ENCODE results near the gene PODXL2. TPM values are rescaled to one million over a fixed set of nuclear protein-coding genes. Genes with fewer than 3 reads are reported as not detected.

PODXL2 gene
- total and polyA plus RNA-seq, 2 donors (not counting 1 experiment from before 2014, with no cell fraction given) = 3.1 to 4.0 TPM

- Mint-ChIP-seq H3K27ac (no peak overlapping the region), H3K27me3 (no peaks in the 10 kb centered on the region), H3K4me3 (no peak overlapping the region), H3K4me1 (peaks cover 6% of the 10 kb centered on the region), H3K9me3 (ENCODE audit: insufficient read depth) (no peaks in the 10 kb centered on the region)
- Histone ChIP-seq H3K4me2 (replicated peaks; ENCODE audit: low read depth, low read length, poor library complexity, severe bottlenecking) (no peak overlapping the region), H3K27ac (ENCODE audit: low read length in 2 of 2) (no peak overlapping the region), H3K4me3 (ENCODE audit: control extremely low read depth in 1 of 5, extremely low read depth in 1 of 5, insufficient read depth in 1 of 5, low read depth in 2 of 5, low read length in 4 of 5) (no peak overlapping the region), H3K9me3 (ENCODE audit: control extremely low read depth in 1 of 3, control insufficient read depth in 2 of 3, insufficient read depth in 1 of 3, low read length in 2 of 3) (no peaks in the 10 kb centered on the region), H3K27me3 (replicated peaks in 1 of 4; ENCODE audit: control extremely low read depth in 1 of 4, control insufficient read depth in 3 of 4, insufficient read depth in 4 of 4, low read length in 3 of 4) (no peaks in the 10 kb centered on the region), H2AFZ (ENCODE audit: insufficient read depth, low read depth, low read length, poor library complexity, severe bottlenecking) (no peak overlapping the region), H3K9ac (ENCODE audit: low read length) (no peak overlapping the region), H3K4me1 (ENCODE audit: control insufficient read depth in 2 of 2, insufficient read depth in 2 of 2, low read length in 2 of 2) (no peaks in the 10 kb centered on the region), H4K20me1 (ENCODE audit: control insufficient read depth, insufficient read depth, low read length, poor library complexity, severe bottlenecking) (no peaks in the 10 kb centered on the region), H3K79me2 (ENCODE audit: control insufficient read depth, insufficient read depth, low read length) (no peaks in the 10 kb centered on the region), H3K36me3 (replicated peaks in 1 of 2; ENCODE audit: control extremely low read depth in 1 of 2, control insufficient read depth in 1 of 2, extremely low read depth in 1 of 2, insufficient read depth in 2 of 2, low read length in 1 of 2) (peaks cover 0 to 77% of the 10 kb centered on the region in 2 experiments)
- no peak for TF ChIP-seq CTCF (IDR thresholded peaks at IDR 0.05)
- no peak for TF ChIP-seq EZH2 (IDR thresholded peaks at IDR 0.05; ENCODE audit: borderline replicate concordance, insufficient read depth, low read depth, low read length, poor library complexity, severe bottlenecking)
- 92% methylated on average over 3 of the region's 4 CpGs for WGBS (ENCODE audit: insufficient coverage)
- intact Hi-C loops (cut with micrococcal nuclease) = no loop called here
- ChIA-PET CTCF (no interaction called here), POLR2A (no interaction called here)
- DNase-seq (no peak), ATAC-seq (ENCODE audit: low read depth) (no peak)
These were observed 13.9 kb upstream of the PODXL2 start for GRCh38 chr3:127614928-127615589.

- H3K27ac ChIP-seq (ENCODE audit: low read length in 2 of 2) = no peak overlapping the region
- ATAC-seq (ENCODE audit: low read depth) (no peak), DNase-seq (no peak)
- H3K79me2 ChIP-seq (ENCODE audit: control insufficient read depth, insufficient read depth, low read length) = no peaks in the 10 kb centered on the region
- WGBS (ENCODE audit: insufficient coverage) = 90% methylated on average over 5 of the region's 6 CpGs
- H3K9ac ChIP-seq (ENCODE audit: low read length) = no peak overlapping the region
- ChIA-PET CTCF (no interaction called here), POLR2A (no interaction called here)
- no peak overlapping the region for H3K4me3 Mint-ChIP-seq
- TF ChIP-seq EZH2 (IDR thresholded peaks at IDR 0.05; ENCODE audit: borderline replicate concordance, insufficient read depth, low read depth, low read length, poor library complexity, severe bottlenecking) (no peak), CTCF (IDR thresholded peaks at IDR 0.05) (no peak)
- no peaks in the 10 kb centered on the region for H3K27me3 Mint-ChIP-seq
- no peak overlapping the region for H2AFZ ChIP-seq (ENCODE audit: insufficient read depth, low read depth, low read length, poor library complexity, severe bottlenecking)
- no peaks in the 10 kb centered on the region for H3K27me3 ChIP-seq (replicated peaks in 1 of 4; ENCODE audit: control extremely low read depth in 1 of 4, control insufficient read depth in 3 of 4, insufficient read depth in 4 of 4, low read length in 3 of 4)
- H3K4me3 ChIP-seq (ENCODE audit: control extremely low read depth in 1 of 5, extremely low read depth in 1 of 5, insufficient read depth in 1 of 5, low read depth in 2 of 5, low read length in 4 of 5) = no peak overlapping the region
- H3K9me3 Mint-ChIP-seq (ENCODE audit: insufficient read depth) = no peaks in the 10 kb centered on the region
- intact Hi-C loops (cut with micrococcal nuclease) = no loop called here
- H3K4me2 ChIP-seq (replicated peaks; ENCODE audit: low read depth, low read length, poor library complexity, severe bottlenecking) = no peak overlapping the region
- H3K36me3 ChIP-seq (replicated peaks in 1 of 2; ENCODE audit: control extremely low read depth in 1 of 2, control insufficient read depth in 1 of 2, extremely low read depth in 1 of 2, insufficient read depth in 2 of 2, low read length in 1 of 2) = peaks cover 0 to 79% of the 10 kb centered on the region in 2 experiments
- H3K4me1 Mint-ChIP-seq = no peaks in the 10 kb centered on the region
- H3K4me1 ChIP-seq (ENCODE audit: control insufficient read depth in 2 of 2, insufficient read depth in 2 of 2, low read length in 2 of 2) = no peaks in the 10 kb centered on the region
- no peaks in the 10 kb centered on the region for H4K20me1 ChIP-seq (ENCODE audit: control insufficient read depth, insufficient read depth, low read length, poor library complexity, severe bottlenecking)
- H3K9me3 ChIP-seq (ENCODE audit: control extremely low read depth in 1 of 3, control insufficient read depth in 2 of 3, insufficient read depth in 1 of 3, low read length in 2 of 3) = no peaks in the 10 kb centered on the region
- H3K27ac Mint-ChIP-seq = no peak overlapping the region
These were observed 13.2 kb upstream of the PODXL2 start for GRCh38 chr3:127615631-127616305.

All from B cell (primary cell).